Ovary (tissue), 3 donors: ENCODE results near the gene IL1RAPL1.

Experiments
- POLR2A ChIP-seq: fragments of 450-650 bp; IDR thresholded peaks from one replicate; pipeline ENCODE4 v1.6.1; 2017; ENCODE audit warnings: antibody characterized with exemption, mild to moderate bottlenecking, moderate library complexity
- TF ChIP-seq, protein P1 (sequence below), 3 donors: fragments of 450-650 bp in 2 of 3; fragments of 200-600 bp in 1 of 3; IDR thresholded peaks; one replicate each; pipeline versions ENCODE4 v1.5.1 to v1.8.0; 2016 to 2022; ENCODE audit warnings: antibody characterized with exemption in 3 of 3, mild to moderate bottlenecking in 1 of 3
- donor health status: DM: no; HTN: no; CAD: no.

DNA sequence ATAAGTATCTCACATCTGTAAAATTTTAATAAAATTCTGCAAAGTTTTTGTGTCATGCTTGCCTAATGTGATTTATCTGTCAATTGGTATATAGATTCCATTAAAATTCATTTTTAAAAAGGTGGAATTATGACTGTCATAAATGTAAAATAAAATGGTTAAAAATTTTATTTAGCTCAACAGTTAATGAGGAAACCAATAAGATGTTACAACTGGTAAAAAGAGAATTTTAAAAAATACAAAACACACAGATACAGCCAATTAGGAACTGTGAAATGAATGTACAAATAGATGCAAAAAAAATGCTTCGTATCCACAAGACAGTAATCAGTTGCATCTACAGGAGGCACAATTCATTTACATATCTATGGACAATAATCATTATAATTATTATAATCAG is 297.6 kb downstream of the IL1RAPL1 start:
- TF ChIP-seq, protein P1, sequence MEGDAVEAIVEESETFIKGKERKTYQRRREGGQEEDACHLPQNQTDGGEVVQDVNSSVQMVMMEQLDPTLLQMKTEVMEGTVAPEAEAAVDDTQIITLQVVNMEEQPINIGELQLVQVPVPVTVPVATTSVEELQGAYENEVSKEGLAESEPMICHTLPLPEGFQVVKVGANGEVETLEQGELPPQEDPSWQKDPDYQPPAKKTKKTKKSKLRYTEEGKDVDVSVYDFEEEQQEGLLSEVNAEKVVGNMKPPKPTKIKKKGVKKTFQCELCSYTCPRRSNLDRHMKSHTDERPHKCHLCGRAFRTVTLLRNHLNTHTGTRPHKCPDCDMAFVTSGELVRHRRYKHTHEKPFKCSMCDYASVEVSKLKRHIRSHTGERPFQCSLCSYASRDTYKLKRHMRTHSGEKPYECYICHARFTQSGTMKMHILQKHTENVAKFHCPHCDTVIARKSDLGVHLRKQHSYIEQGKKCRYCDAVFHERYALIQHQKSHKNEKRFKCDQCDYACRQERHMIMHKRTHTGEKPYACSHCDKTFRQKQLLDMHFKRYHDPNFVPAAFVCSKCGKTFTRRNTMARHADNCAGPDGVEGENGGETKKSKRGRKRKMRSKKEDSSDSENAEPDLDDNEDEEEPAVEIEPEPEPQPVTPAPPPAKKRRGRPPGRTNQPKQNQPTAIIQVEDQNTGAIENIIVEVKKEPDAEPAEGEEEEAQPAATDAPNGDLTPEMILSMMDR (IDR thresholded peaks at IDR 0.05) = no peak
- TF ChIP-seq POLR2A = no peak
